ENCODE results near the gene GPR22. TPM values are rescaled to one million over a fixed set of nuclear protein-coding genes. Genes with fewer than 3 reads are reported as not detected.

The GPR22 gene
- total and polyA plus RNA-seq, 10 donors: 0.03 to 2.7 (median 0.46) TPM; not detected in 4

- Histone ChIP-seq H3K9me3 (no peaks in the 10 kb centered on the region), H3K4me1 (peaks cover 0 to 10% (median 7%) of the 10 kb centered on the region in 6 donors), H3K27me3 (replicated peaks in 1 of 7) (no peaks in the 10 kb centered on the region), H3K4me3 (no peak overlapping the region), H3K27ac (no peak overlapping the region), H3K36me3 (peaks cover 0 to 13% (median 0%) of the 10 kb centered on the region in 6 donors)
- intact Hi-C loops (cut with DNase I; ENCODE audit: low total_unique reads): no loop called here
- TF ChIP-seq POLR2AphosphoS5 (IDR thresholded peaks at IDR 0.05): no peak
- no peak for DNase-seq
- 95 to 99% (median 95%) methylated on average over 2 of the region's 2 CpGs for WGBS, 5 donors
Observed at GRCh38 chr7:107502797-107503196, 32.9 kb downstream of the GPR22 start.

DNA sequence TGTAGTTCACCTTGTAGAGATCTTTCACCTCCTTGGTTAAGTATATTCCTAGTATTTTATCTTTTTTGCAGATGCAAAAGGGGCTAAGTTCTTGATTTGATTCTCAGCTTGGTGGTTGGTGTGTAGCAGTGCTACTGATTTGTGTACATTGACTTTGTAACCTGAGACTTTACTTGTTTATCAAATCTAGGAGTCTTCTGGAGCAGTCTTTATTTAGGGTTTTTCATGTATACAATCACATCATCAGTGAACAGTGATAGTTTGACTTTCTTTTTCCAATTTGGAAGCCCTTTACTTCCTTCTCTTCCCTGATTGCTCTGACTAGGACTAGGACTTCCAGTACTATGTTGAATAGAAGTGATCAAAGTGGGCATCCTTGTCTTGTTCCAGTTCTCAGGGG lies 33.8 kb downstream of the GPR22 start:
- TF ChIP-seq POLR2AphosphoS5 (IDR thresholded peaks at IDR 0.05) (no peak), CTCF (IDR thresholded peaks at IDR 0.05 in 8 of 11, conservative IDR thresholded peaks at IDR 0.05 in 3 of 11) (no peak)
- no peak overlapping the region for H3K27ac ChIP-seq
- no peak overlapping the region for H3K4me3 ChIP-seq
- no peaks in the 10 kb centered on the region for H3K27me3 ChIP-seq (replicated peaks in 1 of 7)
- no peak for DNase-seq
- H3K36me3 ChIP-seq: peaks cover 0 to 19% (median 0%) of the 10 kb centered on the region in 6 donors
- H3K4me1 ChIP-seq: peaks cover 0 to 10% (median 7%) of the 10 kb centered on the region in 6 donors
- intact Hi-C loops (cut with DNase I; ENCODE audit: low total_unique reads): no loop called here
- no peaks in the 10 kb centered on the region for H3K9me3 ChIP-seq

GRCh38 chr7:107505362-107505761 lies 35.5 kb downstream of the GPR22 start:
- H3K27ac ChIP-seq: no peak overlapping the region
- H3K27me3 ChIP-seq (replicated peaks in 1 of 7): no peaks in the 10 kb centered on the region
- DNase-seq: no peak
- H3K36me3 ChIP-seq: peaks cover 0 to 20% (median 0%) of the 10 kb centered on the region in 6 donors
- H3K4me3 ChIP-seq: no peak overlapping the region
- WGBS, 5 donors: 86 to 100% (median 94%) methylated on average over 1 of the region's 1 CpG; no CpG with 5 or more reads in 1 of the 5 donors
- no peaks in the 10 kb centered on the region for H3K9me3 ChIP-seq
- intact Hi-C loops (cut with DNase I; ENCODE audit: low total_unique reads): no loop called here
- H3K4me1 ChIP-seq: peaks cover 0 to 10% (median 7%) of the 10 kb centered on the region in 6 donors
- no peak for TF ChIP-seq POLR2A (IDR thresholded peaks at IDR 0.05)

GRCh38 chr7:107505997-107506673 lies 36.3 kb downstream of the GPR22 start:
- 91 to 98% (median 96%) methylated on average over 2 of the region's 2 CpGs for WGBS, 5 donors
- Histone ChIP-seq H3K4me3 (no peak overlapping the region), H3K4me1 (peaks cover 0 to 10% (median 7%) of the 10 kb centered on the region in 6 donors), H3K9me3 (no peaks in the 10 kb centered on the region), H3K27me3 (replicated peaks in 1 of 7) (no peaks in the 10 kb centered on the region), H3K27ac (peak overlapping the region in 1 of 8 donors; percentile 1), H3K36me3 (peaks cover 0 to 20% (median 0%) of the 10 kb centered on the region in 6 donors)
- intact Hi-C loops (cut with DNase I; ENCODE audit: low total_unique reads): no loop called here
- DNase-seq: no peak
- TF ChIP-seq CTCF (IDR thresholded peaks at IDR 0.05 in 8 of 11, conservative IDR thresholded peaks at IDR 0.05 in 3 of 11): no peak
- TF ChIP-seq POLR2A (IDR thresholded peaks at IDR 0.05): no peak

DNA sequence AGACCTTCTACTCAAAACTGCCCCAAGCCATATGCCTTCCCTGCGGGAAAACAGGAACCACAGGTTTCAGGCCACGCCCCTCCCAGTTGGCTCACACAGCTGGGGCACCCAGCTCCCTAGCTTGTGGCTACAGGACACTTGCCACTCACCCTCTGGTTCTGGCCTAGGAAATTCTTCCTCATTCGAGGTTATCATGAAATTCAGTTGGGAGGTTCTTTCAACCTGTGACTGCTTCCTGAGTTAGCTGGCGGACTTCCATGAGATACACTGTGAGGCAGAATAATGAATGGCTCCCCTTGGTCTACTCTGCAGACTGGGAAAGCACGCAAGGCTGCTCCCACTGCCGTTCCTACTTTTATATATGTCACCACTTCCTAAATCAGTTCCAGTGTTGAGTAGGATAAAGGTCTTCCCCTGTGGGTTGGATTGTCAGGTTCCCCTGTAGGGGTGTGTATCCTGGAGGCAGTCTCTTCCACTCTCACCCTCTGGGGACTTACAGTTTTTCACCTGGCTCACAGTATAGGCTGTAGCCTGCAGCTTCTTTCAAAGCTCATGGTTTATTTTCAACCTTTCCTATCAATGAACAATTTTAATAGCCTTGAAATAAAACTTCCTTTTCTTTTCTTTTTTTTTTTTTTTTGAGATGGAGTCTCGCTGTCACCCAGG lies 37.0 kb downstream of the GPR22 start:
- WGBS, 5 donors: 38 to 63% (median 52%) methylated on average over 6 to 7 of the region's 7 CpGs
- Histone ChIP-seq H3K36me3 (peaks cover 0 to 20% (median 0%) of the 10 kb centered on the region in 6 donors), H3K4me3 (no peak overlapping the region), H3K9me3 (no peaks in the 10 kb centered on the region), H3K27me3 (replicated peaks in 1 of 7) (no peaks in the 10 kb centered on the region), H3K27ac (peak overlapping the region in 1 of 8 donors; percentile 1), H3K4me1 (peaks cover 0 to 10% (median 7%) of the 10 kb centered on the region in 6 donors)
- TF ChIP-seq POLR2AphosphoS5 (IDR thresholded peaks at IDR 0.05) (no peak), POLR2A (IDR thresholded peaks at IDR 0.05) (no peak), CTCF (IDR thresholded peaks at IDR 0.05 in 8 of 11, conservative IDR thresholded peaks at IDR 0.05 in 3 of 11) (no peak)
- no peak for DNase-seq
- intact Hi-C loops (cut with DNase I; ENCODE audit: low total_unique reads): no loop called here
